Femur (tissue), 1 donor: ENCODE measurements around the gene ANXA7.

Experiments
- DNase-seq: peaks from one replicate; pipeline ENCODE4 v3.0.0-alpha.2; 2017

The ANXA7 gene

DNA sequence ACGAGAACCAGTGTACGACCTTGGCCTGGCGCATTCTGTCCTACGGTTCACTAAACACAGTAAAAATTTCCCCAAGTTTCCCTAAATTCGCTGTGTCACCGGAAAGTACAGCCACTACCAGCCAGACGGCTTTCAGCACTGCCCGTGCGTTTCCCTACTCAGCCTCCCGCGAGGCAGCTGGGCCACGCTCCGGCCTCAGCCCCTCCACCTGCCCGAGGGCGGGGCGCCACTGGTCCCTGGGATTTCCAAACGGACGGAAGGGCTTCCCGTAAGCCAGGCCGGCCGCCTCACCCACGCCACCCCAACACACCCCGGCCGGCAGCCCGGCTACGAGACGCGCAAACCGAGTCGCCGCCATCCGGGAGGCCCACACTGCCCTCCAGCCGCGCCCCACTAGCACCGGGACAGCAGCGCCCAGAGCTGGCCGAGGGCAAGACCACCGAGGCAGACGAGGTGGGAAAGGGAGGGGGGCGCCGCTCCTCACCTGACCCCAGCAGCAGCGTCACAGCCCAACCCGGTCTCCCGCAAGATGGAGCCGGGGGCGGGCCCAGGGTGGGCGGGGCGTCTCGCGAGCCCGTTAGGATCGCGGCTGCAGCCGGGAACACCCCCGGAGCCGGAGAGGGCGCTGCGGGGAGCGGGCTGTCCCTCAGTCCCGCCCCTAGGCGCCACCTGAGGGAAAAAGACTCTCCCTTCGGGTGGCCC is at the start of gene ANXA7:
Gene ANXA7 (minus strand): TSS at position 531 of the 702 bp plus-strand sequence. CDS start 13,202 bp downstream, outside the sequence.
- peak; percentile 96 for DNase-seq

DNA sequence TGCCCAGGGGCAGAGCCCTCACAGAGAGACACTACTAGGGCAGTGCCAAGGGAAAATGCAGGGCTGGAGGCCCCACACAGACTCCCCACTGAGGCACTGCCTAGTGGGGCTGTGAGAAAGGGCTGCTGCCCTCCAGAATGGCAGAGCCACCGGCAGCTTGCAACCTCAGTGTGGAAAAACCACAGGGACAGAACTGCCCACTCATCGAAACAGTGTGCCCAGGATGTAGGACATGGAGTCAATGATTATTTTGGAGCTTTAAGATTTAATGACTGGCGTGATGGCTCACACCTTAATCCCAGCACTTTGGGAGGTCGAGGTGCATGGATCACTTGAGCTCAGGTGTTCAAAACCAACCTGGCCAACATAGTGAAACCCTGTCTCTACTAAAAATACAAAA is 47.0 kb upstream of the ANXA7 start:
- DNase-seq: no peak

DNA sequence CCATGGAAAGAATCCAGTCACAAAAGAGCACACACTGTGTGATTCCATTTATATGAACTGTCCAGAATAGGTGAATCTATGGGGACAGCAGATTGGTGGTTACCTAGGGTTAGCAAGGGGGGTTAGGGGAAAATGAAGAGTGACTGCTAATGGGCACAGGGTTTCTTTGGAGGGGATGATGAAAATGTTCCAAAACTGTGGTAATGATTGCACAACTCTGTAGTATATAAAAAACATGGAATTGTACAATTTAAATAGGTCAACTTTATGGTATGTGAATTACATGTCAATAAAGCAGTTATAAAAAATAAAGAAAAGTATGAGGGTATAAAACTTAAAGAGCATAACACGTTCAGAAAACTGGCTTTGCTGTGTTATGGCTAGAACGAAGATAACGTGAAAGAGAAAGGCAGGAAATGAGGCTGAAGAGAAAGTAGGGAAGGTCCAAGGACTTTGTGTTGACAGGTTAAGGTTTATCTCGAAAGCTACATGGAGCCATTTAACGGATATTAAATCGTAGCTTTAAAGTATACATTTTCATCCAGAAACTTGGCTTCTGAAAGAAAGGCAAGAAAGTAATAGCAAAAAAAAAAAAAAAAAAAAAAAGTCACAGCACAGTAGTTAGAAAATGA is 45.9 kb upstream of the ANXA7 start:
- no peak for DNase-seq

DNA sequence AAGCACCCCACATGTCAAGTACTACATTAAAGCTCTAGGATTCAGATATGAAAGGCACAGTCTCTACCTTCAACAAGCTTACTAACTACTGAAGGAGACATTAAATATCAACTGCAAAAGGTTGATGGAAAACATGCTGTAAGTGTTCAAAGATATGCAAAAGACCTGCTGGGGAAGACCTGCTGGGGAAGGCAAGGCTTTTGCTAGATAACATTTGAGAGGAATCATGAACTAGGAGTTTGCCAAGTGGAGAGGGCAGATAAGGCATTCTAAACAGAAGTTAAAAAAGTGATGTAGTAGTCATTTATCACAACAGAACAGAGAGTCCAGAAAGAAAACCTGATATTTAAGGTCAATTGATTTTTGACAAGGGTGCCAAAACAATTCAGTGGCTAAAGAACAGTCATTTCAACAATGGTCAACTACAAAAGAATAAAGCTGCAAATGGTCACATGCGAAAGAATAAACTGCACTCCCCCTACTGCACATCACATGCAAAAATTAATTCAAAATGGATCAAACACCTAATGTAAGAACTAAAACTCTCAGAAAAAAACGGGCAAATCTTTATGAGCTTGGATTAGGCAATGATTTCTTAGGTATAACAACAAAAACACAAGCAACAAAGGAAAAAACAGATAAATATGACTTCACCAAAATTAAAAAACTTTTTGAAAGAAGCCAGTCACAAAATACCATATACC is 42.5 kb upstream of the ANXA7 start:
- no peak for DNase-seq

DNA sequence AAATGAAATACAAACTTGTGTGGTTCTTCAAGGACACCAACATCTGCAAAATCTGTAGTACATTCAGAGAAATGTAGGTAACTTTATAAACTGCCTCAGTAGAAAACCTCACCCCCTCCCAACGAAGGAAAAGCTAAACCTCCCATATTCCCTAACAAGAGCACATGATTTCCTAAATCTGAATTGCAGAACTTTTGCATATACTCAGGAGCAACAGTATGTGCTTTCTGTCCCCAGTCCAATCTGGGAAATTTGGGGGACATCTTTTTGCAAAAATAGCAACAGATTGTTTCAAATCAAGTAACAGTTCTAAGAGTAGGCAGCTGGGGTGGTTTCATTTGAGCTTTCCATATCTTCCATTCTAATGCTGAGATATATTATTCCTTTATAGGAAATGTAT is 35.3 kb upstream of the ANXA7 start:
- no peak for DNase-seq

DNA sequence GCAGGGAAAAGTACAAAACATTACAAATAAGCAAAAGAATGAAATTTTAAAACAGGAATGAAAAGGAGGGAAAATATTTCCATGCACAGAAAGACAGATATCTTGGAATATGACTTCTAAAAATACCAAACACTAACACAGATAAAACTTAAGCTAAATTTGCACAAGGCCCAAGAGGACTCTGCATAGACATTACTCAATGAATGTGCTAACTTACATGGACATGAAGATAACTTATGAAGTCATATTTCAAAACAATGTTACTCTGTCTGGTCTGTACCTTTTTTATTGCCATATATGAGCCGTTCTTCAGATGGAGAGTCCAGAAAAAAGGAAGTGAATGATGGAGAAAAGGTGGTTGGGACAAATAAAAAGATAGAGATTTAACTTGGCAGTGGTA is 34.5 kb upstream of the ANXA7 start:
- DNase-seq: no peak

DNA sequence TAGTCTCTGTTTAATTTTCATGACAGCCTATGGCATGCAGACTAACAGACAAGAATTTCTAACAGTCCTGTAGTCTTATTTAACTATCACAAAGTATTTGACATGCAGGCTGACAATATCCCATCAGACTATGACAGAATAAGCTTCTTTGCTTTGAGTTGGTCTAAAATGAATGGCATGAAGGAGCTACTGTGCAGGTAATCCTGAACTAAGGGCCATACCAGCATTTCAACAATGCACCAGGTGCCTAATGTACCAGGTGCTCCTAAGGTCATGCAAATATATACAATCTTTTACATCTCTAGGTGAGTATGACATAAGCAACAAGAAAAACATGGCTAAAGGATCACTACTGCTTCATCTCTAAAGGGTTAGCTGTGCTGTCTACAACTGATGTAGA is 33.1 kb upstream of the ANXA7 start:
- DNase-seq: no peak

DNA sequence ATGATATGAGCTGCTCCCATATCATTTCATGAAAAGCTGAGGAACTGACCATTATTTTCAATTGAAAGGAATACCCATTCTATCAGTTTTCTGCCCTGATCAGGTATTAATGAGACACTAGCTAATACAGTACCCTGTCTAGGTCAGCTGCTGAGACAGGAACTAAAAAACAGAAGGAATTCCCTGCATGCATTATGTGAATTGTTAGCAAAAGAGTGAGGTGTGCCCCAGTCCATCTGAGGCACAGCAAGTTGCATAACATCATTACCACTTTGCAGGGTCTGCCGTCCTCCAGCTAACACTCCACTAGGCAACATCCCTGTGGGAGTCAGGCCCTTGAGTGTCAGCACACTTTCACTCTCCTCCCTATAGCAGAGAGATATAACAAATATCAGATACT is 30.6 kb upstream of the ANXA7 start:
- no peak for DNase-seq

DNA sequence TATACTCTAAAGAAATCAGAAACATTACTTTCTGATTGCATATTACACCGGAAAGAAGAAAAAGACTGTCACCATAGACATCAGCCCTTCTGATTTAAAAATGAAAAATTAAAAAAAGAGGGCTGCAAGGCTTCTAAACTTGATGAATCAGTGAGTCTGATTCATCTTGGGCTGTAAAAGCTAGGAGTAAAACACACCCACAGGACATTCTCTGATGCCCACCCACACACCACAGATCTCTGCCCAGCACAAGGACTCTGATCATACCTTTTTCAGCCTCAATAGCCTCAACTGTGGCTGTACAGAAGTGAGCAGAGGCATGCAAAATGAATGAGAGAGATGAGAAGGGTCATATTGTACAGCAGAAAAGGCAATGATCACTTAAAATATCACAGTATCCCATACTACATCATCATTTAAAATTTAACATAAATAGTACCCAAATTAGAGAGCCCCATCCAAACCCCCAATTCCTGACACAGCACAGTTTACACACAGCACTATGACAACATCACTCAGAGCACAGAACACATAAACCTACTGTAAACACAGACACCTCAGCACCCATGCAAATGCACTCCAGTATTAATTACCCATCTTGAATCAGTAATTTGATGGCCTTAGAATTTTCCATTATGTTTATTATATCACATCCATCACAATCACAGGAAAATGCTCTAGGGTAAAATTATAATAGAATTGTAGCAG is 25.9 kb upstream of the ANXA7 start:
- no peak for DNase-seq

DNA sequence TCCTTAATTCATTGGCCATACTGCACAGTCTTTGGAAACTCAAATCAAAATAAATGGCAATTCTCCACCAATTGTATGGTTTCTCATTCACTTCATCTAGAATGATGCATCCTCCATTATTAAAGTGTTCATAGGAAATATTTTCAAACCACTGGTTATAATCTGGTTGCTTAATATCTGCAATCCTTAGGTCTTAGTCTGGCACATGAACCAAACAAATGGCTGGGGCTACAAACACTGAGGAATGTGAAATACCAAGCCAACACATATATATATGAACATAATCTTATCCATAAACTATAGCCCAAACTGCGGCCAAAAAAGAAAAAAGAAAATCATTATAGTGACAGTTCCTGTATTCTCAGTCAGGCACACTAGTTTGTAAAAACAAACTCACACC is 25.2 kb upstream of the ANXA7 start:
- DNase-seq: no peak

DNA sequence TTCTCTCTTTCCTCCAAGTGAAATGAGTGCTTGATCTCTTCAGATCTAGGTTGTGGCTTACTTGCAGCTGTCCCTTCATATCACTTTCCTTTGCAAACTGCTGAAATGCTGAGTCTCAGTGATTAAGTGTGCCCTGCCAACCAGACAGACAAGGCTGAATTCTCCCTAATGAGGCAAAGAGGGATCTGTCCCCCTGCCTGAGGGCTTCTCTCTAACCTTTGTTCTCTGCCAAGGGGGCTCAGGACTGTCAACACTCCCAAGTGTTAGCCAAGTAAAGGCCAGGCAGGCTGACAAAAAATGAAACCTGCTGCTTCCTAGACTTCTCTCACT is 19.6 kb upstream of the ANXA7 start, which contains the start of gene MSS51:
Gene MSS51 (minus strand): TSS at position 24 of the 330 bp plus-strand sequence. CDS start 5,277 bp downstream, outside the sequence.
- DNase-seq: no peak

DNA sequence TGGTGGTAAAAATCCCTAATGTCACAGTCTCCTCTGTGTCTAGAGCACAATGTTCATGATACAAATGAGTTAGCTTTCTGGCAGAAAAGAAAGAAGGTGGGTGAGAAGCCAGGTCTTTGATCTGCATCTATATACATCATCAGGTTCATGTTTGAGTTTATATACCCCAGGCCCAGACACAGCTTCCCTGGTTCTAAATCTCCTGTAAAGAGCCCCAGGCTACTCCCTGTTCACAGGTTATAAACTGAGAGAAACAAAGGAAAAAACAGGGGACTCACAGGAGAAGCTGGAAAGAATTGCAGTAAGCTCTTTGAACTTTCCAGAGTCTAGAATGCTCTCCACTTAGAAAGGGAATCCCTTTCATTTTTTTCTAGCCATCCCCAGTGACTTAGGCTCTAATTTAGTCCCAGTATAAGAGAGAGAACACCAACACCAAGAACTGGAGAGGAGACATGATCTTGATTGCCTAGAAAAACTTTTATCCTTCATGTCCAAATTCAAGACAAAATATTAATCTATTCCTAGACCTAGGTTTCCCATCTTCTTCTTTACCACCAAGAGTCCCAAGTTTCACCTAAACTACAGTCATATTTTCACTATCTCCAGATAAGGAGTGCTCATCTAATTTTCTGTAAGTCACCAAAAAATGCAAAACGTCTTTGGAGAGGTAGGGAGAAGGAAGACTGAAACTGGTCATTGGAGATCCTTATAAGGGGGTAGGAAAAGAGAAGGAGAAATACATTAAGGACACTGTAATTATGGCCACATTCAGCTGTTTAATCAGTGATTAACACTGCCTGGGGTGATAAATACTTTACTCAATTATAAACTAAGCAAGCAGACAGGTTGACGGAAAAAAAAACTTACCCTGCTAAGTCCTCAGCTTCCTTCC is 19.0 kb upstream of the ANXA7 start:
- DNase-seq: no peak

DNA sequence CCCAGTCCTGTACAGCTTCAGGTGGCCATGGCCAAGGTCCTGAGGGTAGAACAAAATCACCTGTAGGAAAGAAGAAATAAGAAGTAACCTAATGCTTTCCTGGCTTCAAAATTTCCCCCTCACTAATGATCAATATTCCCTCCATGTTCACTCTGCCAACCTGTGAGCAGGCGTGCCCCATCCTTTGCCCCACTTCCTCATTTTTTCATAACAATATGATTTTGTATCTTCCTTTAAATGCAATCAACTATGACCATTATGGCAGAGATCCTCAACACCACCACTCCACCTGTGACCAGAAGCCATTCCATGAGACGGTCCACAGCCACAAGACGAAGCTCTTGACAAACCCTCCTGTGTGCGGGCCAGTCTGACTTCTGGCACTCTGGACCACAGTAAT is 12.5 kb upstream of the ANXA7 start:
- no peak for DNase-seq

DNA sequence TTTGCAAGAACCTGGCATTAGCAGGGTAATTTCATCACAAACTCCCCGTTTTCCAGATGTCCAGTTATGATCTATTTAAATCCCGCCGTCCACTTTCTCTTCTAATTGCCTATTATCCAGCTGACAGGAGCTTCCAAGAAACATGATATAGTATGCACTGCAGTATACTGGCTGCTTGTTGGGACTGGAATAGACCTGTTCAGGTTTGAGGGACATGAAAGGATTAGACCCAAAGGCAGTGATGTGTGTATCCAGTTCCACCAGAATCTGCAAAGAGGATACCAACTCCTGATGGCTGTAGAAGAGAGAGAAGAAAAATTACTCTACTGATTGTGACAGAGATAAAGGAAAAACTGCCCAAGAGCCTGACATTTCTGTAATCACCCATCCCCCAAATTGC is 10.6 kb upstream of the ANXA7 start:
- no peak for DNase-seq

DNA sequence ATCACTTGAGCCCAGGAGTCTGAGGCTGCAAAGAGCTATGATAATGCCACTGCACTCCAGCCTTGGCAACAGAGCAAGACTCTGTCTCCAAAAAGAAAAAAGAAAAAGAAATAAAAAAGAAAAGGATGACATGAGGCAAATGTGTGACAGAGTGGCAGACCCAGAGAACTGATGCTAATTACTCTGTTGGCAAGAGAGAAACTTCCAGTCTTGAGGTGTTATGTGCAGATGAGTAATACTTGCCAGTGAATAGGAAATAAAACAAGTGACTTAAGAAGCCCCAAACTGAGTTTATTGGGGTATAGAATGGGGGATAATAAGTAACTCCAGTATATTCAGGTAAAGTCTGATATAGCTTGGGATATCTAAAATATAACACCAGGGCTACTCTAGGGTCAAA is 9.5 kb upstream of the ANXA7 start:
- no peak for DNase-seq

DNA sequence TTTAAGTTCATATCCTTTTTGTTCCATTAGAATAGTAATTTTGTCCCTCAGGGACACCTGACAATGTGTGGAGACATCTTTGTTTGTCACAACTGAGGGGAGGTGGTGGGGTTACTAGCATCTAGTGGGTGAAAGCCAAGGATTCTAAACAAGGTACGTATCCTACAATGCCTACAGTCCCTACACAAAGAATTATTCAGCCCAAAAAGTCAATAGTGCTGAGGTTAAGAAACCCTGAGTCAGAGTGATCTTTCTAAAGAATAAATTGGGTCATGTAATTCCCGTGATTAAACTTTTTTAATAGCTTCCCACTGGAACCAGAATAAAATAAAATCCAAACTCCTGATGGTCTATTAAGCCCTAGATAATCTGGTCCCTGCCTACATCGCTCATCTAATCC is 2.7 kb upstream of the ANXA7 start:
- no peak for DNase-seq

DNA sequence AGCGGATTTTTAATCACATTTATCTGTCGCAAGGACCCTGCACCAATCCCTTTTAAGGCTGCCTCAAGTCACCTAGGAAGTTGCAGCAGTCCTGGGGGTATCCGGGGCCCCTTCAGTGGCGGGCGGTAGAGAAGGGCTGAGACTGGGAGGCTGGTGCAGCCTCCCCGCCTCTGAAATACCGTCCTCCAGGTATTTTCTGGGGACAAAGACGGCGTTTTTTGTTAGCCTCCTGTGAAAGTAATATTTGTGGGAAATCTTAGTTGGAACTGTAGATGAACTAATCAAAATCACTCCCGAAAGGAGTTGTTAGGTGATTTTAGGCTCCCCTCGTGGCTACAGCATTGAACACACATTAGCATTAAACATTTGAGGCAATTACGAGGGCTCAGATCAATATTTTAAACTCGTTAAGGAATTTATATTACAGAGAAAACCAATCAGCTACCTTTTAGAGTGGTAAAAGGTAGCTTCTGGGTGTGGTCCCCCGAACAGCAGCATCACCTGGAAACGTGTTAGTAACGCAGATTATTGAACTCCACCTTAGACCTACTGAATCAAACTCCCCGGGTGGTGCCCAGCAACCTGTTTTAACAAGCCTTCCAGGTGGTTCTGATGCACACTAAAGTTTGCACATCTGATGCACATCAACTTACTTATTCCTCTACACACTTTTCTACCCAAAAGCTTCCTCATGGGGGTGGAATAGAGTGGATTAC is 530 bp upstream of the ANXA7 start:
- DNase-seq: no peak

DNA sequence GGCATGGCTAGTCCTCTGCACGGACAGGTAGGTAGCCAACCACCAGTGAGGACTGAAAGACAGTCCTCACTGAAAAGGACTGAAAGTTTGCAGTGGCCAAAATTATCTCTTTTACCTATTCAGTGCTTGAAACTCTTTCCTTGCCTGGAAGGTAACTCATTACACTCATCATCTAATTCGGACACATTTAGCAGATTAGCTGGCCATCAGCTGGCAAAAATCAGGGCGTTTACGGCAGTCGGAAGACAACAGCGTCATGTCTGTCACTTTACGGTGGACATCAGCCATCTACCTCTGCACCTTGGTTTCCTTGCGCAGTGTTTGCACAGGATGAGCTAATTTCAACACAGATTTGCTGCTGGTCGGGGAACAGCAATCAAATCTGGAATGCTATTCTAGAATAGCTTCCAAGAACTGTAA is 740 bp downstream of the ANXA7 start:
- no peak for DNase-seq

DNA sequence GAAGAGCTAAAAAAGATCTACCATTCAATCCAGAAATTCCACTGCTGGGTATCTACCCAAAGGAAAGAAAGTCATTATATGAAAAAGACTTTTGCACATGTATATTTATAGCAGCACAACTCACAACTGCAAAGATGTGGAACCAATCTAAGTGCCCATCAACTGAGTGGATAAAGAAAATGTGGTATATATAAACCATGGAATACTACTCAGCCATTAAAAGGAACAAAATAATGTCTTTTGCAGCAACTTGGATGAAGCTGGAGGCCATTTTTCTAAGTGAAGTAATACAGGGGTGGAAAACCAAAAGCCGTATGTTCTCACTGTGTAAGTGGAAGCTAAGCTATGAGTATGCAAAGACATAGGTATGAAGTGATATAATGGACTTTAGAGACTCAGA is 3.0 kb downstream of the ANXA7 start:
- DNase-seq: no peak

DNA sequence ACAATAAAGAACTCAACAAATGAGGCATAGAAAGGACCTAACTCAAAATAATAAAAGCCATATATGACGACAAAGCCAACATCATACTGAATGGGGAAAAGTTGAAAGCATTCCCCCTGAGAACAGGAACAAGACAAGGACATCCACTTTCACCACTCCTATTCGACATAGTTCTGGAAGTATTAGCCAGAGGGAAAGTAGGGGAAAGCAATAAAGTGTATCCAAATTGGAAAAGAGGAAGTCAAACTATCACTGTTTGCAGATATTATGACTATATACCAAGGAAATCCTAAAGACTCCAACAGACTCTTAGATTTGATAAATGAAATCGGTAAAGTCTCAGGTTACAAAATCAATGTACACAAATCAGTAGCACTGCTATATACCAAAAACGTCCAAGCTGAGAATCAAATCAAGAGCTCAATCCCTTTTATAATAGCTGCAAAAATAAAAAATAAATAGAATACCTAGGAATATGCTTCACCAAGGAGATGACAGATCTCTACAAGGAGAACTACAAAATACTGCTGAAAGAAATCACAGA is 4.8 kb downstream of the ANXA7 start:
- DNase-seq: no peak

DNA sequence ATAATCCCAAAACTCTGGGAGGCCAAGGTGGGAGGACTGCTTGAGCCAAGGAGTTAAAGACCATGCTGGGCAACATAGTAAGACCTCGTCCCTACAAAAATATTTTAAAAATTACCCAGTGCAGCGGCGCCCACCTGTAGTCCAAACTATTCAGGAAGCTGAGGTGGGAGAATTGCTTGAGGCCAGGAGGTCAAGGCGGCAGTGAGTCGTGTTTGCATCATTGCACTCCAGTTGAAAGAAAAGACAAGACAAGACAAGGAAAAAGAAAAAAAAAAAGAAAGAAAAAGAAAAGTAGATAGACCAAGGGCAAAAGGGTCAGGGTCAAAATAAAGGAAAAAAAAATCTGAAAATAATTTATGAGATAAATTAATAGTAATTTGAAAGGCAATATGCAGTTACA is 5.8 kb downstream of the ANXA7 start:
- DNase-seq: no peak

DNA sequence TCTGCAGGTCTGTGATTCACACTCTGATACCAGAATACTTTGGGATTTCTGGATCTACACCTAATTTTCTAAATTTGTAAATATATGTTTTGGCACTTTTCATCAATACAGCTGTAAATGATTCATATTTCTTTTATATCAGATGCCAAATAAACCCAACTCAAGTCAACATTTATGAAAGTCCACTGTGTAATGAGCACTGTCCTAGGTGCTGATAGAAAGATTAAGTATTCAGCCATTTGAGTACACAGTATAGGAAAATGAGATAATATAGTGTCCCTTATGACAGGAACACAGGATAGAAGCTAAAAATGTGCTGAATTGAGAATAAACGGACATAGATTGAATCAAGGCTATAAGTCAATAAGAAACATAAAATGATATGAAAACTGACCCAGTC is 6.4 kb downstream of the ANXA7 start:
- DNase-seq: no peak
